ENCODE measurements around the gene KIF7.

GRCh38 chr15:89627256-89627970 lies 27.9 kb downstream of the KIF7 start:
- TF ChIP-seq POLR2A (IDR thresholded peaks at IDR 0.05; ENCODE audit: low read length) (no peak), GATA1 (IDR thresholded peaks at IDR 0.05; ENCODE audit: low read depth, low read length) (no peak)

All from erythroblast (primary cell).